Endothelial cell of hepatic sinusoid (primary cell): Measurements from ENCODE around the gene PIK3R6.

Source experiments
- in situ Hi-C: cut with HindIII; loops from 2 replicates; pipeline ENCODE4 v1.10.0; 2017; ENCODE audit warnings: low sequenced_read_pairs

PIK3R6 gene

DNA sequence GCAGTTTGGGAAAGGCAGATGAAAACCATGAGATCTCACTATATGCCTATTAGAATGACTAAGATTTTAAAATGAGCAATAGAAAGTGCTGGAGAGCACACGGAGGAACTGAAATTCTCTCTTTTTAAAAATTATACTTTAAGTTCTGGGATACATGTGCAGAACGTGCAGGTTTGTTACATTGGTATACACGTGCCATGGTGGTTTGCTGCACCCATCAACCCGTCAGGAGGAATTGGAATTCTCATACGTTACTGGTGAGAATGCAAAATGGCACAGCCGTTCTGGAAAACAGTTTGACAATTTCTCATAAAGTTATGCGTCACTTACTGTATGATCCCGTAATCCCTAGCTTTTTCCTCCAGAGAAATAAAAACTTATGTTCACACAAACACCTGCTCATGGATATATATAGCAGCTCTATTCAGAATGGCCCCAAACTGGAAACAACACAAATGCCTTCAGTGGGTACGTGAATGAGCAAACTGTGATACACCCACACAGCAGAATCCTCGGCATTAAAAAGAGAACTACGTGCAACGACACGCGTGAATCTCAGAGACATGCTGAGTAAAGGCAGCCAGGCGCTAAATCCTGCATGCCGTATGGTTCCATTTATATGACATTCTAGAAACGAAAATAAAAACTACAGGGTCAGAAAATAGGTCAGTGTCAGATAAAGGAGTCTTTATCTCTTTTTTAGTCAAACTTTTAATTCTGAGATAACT lies 11.8 kb downstream of the PIK3R6 start:
- in situ Hi-C loops = no loop called here

DNA sequence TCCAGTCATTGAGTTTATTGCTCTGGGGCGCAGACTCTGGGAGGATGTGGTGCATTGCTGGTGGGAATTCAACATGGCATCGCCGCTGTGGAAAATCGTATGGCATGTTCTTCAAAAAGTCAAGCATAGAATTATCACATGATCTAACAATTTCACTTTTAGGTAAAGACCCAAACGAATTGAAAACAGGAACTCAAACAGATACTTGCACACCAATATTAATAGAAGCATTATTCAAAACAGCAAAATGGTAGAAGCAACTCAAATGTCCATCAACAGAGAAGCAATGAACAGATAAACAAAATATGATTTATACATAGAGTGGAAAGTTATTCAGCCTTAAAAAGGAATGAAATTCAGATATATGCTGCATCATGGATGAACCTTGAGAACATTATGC lies 15.9 kb downstream of the PIK3R6 start:
- in situ Hi-C loops = no loop called here

DNA sequence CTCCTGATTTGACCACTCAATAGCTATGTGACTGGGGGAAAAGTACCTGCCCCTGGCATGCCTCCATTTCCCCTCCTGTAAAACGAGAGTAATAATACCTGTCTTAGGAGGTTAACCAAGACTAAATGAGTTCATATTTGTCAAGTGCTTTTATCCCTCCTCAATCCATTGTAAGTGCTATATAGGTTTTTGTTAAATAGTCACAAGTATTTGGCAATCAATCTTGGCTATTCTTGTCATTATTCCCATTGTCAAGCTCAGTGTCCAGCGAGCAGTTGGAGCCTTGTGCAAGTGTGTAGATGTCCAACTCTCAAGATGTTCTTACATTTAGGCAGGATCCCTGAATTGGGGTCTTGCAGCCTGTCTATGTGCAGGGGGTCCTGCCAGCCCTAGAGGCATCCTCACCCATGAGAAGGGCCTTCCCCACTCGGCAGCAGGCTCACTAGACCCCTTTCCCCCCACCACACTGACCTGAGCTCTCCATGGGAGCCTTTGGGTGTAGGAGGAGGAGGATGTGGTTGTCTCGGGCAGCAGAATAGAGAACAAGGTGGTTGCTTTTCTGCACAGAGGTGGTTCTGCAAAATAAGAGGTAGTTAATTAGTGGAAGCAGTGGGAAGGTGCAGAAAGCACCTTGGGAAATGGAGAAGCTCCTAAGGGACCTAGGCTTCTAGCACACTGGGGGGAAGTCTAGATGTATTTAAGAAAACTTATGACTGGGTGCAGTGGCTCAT lies 18.0 kb downstream of the PIK3R6 start:
- in situ Hi-C loops = no loop called here

DNA sequence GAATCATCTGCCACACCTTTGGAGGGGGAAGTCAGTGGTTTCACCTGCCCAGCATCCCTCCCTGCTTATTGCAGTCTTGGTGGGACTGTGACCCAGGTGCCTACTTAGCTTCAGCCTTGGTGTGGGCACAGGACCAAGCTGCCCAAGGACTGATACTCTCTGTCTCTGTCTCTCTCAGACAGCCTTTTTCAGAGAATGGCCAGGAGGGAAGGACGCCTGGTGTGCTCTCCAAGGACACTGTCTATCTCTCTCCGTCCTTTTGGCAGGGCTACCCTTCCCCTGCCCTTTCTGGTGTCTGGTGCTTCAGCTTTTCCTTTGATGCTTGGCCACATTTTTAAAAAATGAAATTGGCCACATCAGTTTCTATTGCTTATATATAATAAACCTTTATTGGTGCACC lies 19.6 kb downstream of the PIK3R6 start:
- in situ Hi-C loops = no loop called here

DNA sequence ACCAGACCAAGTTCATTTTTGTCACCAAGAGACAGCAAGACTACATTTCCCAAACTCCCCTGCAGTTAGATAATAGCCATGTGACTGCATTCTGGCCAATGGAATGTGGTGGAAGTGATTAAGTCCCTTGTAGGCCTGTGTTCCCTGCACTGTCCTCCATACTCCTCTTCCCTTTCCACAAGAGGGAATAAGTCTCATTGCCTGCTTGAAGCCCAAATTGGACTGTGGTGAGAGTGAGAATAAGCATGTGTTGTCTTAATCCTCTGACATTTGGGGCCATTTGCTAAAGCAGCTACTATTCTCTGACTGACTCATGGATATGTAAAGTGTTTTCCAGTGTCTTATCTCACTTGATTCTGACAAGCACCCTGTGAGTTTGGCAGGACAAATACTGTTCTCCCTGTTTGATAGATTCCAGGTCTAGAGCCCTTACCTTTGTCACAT lies 20.7 kb downstream of the PIK3R6 start:
- in situ Hi-C loops = no loop called here

DNA sequence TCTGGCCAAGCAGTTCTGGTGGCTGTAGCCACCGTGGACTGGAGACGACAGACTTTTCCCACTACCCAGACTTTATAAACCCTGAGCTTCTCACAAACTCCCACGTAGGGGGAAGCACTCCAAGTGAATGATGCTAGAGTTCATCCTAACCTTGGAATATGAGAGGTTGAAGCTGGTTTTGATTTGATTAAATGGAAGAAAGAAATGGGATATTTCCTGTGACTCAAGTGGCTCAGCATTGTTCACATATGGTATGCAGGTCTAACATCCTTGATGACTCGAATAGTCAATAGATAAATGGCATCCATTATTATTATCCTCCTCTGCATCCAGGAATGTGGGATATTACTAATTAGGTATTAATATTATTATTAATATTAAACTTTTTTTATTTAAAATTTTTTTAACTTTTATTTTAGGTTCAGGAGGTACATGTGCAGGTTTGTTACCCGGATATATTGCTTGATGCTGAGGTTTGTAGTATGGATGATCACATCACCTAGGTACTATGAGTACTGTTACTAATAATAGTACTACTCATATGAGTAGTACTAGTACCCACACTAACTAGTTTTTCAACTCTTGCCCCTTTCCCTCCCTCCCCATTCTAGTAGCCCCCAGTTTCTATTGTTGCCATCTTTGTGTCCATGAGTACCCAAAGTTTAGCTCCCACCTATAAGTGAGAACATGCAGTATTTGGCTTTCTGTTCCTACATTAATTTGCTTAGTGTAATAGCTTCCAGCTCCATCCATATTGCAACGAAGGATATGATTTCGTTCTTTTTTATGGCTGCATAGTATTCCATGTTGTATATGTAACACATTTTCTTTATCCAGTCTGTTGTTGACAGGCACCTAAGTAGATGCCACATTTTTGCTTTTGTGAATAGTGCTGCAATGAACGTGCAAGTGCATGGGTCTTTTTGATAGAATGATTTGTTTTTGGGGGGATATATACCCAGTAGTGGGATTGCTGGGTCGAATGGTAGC lies 22.9 kb downstream of the PIK3R6 start:
- in situ Hi-C loops = no loop called here

DNA sequence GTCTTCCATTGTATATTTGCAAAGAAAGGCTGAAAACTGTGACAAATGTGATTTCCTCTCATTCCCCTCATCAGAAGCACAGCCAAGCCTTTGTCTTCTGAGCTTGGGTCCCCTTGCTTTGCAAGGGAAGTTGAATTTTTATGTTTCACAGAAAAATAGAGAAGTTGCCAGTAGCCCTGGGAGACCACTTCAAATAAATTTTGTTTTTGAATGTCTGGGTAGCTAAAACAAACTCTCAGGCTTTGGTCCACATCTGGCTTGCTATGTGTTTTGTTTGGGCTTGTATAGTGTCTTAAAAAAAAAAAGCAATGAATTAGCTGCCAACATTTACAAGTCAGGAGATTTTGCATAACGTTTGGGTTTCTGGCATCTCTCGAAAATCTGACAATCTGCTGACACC lies 24.1 kb downstream of the PIK3R6 start:
- in situ Hi-C loops = no loop called here

DNA sequence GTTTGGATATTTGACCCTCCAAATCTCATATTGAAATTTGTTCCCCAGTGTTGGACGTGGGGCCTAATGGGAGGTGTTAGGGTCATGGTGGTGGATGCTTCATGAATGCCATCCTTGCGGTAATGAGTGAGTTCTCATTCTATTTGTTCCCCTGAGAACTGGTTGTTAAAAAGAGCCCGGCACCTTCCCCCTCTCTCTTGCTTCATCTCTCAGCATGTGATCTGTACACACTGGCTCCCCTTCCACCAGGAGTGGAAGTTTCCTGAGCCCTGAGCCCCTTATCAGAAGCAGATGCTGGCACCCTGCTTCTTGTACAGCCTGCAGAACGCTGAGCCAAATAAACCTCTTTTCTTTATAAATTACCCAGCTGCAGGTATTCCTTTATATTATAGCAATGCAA lies 25.6 kb downstream of the PIK3R6 start:
- in situ Hi-C loops = no loop called here

DNA sequence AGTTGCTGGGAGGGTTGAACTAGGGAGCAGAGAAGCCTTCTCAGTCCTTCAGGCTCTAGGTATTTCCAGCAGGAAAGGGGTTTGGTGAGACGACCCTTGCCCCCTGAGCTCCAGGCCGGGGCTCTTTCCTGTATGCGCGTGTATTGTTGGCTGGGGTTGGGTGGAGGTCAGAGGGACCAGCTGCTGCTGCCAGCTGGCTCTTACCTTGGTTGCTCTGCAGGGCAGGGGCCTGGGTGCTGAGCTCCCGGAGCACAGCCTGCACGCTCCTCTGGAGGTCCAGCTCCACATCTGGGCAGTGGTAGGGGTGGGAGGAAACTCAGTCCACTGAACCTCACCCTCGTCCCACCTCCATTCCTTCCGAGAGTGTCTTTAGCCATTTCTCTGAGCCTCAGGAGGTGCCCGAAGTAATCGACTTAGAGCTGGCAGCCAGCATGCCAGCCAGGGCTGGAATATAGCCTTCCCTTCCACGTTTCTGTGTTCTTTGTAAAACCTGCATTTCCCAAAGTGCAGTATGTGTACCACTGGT lies 28.0 kb downstream of the PIK3R6 start:
- in situ Hi-C loops = no loop called here

DNA sequence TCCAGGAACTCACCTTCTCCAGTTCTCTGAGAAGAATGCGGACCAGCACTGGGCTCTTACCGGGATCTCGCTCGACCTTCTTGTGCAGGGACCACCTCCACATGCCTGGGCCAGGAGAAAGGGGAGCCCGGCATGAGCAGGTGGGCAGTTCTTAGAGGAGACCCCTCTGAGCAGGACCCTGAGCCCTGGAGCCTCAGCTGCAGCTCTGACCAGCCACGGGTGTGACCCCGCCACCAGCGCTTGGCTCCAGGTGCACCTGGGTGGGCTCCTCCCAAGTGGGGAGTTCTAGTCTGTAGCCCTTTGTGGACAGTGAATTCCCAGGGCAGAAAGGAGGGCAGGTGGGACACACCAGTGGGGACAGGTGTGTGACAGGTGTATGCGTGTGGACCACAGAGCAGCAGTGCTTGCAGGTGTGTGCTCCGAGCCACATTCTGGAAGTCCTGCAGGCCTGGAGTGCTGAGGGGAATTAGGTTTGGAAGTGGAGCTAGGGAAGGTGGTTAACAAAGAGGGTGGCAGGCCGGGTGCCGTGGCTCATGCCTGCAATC lies 28.9 kb downstream of the PIK3R6 start:
- in situ Hi-C loops = no loop called here

DNA sequence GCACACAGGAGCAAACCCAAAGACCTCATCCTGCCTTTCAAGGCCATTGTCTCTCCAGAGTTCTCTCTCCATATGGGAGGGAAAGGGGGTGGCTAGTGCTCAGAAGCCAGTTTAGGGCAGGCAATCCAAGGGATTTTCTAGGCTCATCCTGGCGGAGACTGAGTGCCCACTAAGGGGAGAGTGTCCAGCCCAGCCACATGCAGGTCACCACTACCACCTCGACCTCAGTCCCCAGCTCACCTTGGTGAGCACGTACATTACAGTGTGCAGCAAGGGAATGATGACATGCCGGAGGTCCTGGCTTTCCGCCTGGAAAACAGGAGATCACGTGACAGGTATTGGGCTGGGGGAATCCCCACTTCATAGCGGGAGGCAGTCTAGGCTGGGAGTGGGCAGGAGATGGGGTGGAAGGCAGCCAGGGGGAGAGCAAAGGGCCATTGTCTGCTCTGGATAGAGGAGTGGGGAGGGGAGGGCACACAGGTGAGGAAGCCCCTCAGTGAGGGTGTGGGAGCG lies 29.9 kb downstream of the PIK3R6 start:
- in situ Hi-C loops = no loop called here

DNA sequence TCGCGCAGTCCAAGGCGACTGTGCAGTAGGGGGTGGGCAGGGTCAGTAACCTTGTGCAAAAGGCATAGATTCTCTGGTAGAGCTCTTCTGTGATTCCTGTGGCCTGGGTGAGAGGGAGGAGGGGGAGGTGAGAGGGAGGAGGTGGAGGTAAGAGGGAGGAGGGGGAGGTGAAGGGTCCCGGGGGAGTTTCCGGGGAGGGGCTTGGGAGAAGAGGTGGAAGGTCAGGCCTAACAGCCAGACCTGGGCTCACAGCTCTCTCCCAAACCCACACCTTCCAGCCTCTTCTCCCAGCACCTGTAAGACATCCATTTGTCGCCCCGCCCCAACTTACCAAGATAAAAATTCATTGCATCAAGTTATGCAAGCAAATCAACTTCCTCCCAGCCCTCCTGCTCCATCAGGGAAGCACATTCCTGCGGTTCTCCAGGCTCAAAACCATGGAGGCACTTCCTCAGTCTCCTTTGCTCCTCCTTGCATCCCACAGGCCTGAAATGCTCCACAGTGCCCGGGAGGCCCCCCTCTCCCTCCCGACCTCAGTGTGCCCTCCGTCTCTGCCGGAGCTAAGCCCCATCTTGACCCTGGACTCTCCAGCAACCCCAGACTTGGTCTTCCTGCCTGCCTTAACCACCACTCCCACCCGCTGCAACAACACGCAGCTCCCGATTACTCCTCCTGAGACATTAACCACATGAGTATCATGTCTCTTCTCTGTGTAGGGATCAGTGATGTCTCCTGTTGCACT lies 30.5 kb downstream of the PIK3R6 start:
- in situ Hi-C loops = no loop called here

DNA sequence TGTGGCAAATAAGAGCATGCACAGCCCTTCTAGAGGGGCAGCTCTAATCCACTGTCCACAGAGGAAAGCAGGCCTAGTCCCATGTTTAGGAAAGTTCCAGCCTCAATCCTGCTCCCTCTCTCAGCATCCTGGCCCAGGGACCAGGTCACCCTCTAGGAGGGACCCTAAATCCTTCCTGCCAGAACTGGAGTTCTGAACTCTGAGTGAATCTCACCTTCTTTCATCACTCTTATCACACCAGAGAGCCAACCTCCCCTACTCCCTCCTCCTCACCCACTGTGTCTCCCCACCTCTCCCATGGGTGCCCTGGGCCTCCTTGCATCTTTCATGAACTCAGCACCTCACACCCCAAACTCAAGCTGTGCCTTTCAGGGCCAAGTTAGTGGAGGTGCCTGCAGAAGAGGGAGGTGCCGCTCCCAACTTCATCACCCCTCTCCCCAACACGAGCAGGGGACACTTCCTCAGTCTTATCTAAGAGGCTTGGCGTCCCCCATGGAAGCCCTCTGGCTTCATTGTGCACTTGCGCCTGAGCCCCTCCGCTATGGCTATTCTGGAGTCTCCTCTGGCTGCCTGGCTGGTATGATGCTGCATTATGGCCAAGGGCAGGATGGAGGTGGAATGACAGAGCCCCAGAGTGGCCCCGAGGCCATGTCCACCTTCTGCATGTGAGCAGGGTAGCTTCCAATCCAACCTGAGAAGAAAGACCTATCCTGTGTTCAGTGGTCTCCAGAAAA lies 31.7 kb downstream of the PIK3R6 start:
- in situ Hi-C loops = no loop called here

DNA sequence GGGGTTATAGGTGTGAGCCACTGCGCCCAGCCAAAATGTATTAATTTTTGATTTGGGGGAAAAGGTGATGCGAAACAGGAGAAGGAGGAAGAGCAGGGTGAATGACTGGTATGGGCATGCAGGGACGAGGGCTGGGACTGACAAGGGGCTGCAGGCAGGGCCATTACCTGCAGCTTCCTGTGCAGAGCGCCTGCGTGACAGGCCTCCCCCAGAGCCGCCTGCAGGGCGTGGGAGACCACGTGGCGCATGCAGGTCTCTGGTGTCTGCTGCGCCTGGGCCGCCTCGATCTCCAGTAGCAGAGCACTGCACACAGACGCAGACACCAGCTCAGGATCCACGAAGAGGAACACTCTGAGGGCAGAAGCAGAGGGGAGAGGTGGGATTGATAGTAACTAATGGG lies 32.4 kb downstream of the PIK3R6 start:
- in situ Hi-C loops = no loop called here

DNA sequence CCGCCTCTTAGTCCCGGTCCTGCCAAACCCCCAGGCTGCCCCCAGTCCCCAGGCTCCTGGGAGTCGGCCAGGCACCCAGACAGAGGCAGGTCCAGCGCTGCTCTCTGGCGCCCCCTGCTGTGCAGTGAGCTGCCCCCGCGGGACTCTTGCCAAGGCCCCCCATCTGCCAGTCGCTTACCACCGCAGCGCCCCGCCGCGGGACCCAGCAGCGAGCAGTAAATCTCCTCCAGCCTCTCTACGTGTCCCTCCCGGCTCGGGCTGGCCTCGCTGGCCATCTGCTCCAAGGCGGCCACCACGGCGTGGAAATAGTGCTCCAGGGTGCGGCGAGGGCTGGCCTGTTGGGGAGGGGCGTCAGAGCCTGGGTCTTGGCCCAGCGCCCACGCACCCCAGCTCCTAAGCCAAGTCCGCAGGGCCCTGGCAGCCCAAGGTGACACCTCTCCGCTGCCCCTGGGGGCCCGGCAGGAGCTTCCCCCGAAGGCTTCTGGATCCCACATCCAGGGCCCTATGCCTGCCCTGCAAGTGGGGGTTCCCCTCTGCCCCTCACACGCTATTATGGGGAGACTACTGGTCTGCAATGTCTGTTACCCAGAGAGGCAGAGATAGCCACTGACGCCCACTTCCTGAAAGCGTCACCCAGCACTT lies 34.6 kb downstream of the PIK3R6 start:
- in situ Hi-C loops = no loop called here

DNA sequence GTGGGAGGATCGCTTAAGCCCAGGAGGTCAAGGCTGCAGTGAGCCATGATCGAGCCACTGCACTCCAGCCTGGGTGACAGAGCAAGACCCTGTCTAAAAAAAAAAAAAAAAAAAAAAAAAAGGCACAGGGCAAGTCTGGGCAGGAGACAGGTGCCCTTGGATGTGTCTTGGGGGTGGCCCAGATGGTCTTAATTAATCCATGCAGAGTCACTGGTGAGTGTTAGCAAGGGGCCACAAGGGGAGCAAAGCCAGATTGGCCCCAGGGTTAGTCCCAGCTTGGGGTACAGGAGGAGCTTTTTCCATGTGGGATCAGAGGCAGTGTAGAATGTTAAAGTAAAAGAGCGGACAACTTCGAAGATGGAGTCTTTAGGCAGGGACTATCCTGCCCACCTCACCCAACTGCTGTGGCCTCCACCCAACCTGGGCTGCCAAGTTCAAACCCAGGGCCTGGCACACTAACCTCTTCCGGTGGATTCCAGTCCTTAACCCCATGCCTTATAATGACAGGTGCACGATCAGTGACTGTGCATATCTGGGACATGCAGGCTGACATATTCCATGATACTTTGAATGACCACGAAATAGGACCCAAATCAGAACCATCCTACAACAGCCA lies 36.1 kb downstream of the PIK3R6 start:
- in situ Hi-C loops = no loop called here

DNA sequence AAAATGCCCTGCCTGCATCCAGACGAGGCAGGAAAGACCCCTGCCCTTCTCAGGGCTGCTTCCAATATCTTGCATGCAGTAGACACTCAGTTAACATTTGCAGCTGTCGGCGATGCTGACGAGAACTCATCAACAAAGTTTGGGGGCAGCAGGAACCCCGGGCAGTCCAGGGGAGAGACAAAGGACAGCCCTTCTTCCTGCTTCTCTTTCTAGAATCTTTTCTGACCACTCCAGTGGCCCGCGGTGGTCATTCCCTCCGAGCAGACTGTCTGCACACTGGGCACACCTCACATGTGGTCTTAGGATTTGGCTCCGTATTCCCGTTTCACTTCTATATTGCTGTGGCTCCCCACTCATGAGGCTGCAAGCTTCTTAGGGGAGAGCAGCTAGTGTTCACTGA lies 37.3 kb downstream of the PIK3R6 start:
- in situ Hi-C loops = no loop called here
